ENCODE results near the gene SLC34A3. TPM values are rescaled to one million over a fixed set of nuclear protein-coding genes. Genes with fewer than 3 reads are reported as not detected.
A peak's percentile ranks its signal among the peaks of the same experiment; 100 is the strongest.

Gene SLC34A3
- total RNA-seq, 1 donor from 2014 or later, result not detected

DNA sequence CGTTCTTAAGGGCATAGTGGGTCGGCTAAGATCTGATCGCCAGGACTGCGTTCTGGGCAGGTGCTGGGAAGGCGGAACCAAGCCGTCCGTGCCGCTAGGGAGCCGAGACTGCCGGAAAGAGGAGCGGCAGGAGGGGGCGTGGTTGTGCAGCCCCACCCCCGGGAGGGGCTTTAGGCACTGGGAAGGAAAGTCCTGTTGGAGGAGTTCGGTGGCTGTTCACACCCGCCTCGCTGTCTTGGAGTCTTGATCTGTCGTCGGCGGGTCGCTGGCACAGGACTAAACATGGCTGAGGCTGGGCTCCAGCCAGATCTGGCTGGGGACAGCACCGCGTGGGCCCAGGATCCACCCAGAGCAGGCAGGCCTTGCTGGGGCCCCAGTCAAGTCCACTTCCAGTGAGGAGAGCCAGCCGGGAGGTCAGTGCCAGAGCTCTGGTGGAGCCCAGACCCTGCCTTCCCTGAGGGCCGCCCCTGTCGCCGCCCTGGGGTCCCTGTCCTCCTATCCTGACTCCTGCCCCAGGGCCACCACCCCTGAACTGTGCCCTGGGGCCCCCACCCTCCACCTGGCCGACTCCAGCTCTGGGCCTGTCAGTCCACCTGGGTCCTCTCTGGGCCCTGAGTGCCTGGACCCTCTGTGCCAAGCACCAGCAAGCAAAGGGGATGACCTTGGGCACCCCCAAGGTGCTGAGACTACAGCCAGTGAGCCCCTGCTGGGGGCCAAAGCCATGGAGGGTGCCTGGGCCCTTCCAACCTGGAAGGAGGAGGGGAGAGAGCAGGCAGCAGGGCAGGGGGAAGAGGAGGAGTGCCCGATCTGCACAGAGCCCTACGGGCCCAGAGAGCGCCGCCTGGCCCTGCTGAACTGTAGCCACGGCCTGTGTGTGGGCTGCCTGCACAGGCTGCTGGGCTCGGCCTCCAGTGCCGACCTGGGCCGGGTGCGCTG lies 13.2 kb upstream of the SLC34A3 start:
- no peak for DNase-seq

DNA sequence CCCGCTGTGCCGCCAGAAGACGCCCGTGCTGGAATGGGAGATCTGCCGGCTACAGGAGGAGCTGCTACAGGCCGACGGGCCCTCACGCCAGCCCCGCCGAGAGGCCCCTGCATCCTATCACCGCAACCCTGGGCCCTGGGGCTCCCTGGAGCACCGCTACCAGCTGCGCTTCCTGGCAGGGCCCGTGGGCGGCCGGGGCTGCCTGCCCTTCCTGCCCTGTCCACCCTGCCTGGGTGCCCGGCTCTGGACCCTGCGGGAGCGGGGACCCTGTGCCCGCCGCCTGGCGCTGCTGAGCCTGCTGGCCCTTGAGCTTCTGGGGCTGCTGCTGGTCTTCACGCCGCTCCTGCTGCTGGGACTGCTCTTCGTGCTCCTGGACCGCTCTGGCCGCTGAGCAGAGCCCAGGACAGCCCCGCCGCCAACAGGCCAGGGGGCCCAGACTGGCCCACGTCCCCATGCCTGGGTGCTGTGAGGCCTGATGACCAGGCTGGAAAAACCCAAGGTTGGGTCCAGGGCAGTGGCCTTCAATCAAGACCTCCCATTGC lies 12.4 kb upstream of the SLC34A3 start:
- DNase-seq, result no peak

DNA sequence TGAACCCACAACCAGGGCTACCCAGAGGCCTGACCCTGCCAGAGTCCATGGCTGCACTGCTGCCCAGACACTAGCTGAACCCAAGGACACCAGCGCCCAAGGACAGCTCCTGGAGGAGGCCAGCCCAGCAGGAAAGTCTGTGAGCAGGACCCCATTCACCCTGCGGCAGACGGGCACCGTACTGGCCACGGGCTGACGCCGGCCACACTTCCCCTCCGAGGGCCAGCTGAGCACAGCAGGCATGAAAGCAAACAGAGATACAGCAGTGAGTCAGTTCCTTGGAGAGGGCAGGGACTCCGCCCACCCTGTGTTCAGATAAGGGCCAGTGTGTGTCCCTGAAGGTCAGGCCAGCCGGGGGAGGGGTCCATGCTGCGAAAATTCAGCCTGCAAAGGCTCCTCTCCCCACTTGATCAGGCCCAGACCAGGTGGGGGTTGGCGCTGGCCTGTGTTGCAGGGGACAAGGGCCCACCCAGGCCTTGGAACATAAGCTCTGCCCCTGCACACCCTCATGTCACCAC lies 11.9 kb upstream of the SLC34A3 start:
- DNase-seq, result no peak

DNA sequence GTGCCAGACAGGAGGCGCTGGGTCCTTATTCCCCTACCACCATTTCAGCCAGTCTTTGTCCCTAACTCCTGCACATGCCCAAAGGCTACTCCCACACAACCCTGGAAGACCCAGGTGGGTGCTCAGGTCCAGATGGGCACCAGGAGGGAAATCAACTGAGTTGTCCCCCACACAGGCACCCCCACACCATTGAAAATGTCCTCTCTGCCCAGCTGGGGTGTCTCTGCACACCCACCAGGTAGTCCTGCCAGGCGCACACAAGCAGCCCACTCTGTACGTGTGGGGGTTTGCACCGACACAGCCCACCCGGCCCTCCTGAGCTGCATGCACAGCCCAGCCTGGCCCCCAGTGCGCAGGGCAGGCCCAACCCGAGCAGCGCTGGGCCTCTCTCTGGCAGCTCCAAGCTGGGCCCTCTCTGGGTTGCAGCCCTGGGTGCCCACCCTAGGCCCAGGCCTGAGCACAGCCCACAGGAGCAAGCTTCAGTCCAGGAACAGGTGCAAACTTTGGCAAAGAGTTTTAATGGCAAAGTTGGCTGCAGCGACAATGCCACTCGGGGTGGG lies 10.9 kb upstream of the SLC34A3 start:
- no peak for DNase-seq

DNA sequence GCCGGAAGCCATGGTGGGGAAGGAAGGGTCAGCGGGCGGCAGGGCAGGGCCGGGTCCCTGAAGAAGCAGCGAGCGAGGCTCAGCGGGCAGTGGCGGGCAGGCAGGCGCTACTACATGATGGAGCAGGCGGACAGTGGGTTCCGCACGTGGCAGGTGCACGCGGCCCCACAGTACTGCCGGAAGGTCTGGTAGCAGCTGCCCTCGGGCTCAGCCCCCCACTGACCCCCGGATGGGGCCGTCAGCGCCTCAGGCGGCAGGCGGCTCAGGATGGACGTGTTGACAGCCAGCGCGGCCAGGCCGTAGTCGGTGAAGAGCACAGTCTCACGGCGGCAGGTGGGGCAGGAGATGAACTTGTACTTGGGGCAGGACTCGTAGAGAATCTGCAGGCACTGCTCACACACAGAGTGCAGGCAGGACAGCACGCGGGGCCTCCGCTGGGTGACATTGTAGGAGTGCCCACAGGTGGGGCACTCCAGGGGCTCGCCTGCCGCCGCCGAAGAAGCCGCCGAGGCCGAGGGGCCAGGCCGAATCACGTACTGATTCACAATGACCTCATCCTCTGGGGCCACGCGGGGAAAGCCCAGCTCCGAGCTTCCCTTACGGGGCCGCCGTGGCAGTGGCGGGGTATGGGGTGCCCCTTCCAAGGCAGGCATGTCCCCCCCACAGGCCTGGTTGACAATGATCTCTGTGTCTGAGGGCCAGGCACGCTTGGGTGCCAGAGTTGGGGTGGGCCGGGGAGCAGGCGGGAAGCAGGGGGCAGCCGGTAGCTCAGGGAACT lies 10.2 kb upstream of the SLC34A3 start:
- no peak for DNase-seq

DNA sequence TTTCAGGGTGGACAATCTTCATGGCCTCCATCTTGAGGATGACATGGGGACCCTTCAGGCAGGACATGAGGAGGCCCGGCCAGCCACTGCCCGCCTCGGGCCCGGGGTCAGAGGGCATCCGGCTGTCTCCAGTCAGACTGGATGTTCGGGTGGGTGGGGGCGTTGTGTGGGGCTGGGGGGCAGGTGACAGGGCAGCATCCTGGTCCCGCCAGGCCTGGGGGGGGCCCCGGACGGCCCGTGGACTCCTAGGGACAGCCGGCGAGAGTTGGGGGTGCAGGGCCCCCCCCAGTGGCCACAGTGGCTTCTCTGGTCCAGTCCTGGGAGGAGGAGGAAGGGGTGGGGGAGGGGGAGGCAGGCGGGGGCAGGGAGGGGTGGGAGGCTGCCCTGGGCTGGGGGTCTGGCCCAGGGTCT lies 9.6 kb upstream of the SLC34A3 start:
- no peak for DNase-seq

DNA sequence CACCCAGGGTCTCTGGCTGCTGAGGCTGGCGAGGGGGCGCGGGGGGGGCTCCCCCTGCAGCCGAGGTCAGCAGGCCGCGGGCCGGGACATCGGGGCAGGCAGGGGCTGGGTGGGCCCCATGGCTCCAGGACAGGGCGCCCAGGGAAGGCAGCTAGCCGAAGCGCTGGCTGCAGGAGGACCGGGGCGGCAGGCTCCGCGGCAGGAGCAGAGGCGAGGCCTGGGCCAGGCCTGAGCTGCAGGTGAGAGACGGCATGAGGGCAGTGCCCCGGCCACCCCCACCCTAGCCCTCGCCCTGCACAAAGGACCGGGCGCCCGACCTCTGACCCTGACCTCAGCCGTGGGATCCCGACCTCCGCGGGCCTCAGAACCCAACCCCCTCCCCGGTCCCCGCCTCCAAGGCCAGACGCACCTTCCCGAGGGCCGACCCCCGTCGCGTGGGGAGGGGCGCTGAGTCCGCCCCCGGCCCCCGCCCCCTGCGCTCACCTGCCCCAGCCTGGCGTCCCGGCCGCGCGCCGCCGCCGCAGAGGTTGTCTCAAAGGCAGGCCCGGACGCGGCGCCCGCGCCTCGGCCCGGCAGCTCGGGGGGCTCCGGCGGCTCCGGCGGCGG lies 9.1 kb upstream of the SLC34A3 start:
- no peak for DNase-seq

DNA sequence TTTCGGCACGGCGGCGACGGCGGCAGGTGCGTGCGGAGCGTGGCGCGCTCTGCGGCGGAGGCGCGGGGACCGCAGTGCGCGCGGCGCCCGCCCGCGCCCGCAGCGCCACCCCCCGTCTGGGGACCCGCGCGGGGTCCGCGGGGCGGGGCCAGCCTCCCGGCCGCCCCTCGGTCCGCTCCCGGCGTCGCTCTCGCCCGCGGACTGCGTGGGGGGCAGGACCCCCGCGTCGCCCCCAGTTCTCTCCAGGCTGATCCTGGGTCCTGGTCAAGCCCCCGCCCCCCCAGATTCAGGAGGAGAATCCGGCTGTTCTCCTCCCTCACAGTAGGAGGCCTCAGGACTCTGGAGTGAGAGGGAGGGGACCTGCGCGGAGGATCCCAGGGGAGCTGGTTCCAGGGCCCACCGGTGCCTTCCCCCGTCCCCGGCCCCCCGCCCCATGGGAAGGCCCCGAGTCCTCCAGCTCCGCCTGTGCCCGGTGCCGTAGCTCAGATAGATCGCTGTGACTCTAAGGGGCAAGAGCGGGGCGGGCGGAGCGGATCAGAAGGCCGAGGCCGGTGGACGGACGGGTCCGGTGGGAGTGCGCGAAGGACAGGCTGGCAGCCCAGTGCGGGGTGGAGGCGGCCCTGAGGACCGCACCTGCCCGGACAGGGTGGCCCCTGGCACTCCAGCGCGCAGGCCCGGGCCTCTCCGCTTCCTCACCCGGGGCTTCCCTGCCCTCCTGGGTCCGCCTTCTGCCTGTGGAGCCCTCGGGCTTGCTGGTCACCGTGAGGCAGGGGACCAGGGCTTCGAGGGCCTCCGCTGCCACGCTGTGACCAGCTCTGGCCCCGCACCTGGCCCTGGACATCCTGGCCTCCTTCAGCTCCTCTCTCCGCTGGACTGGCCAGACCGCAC lies 8.3 kb upstream of the SLC34A3 start, which contains the start of gene RNF208:
RNF208 (minus strand) TSS at position 51 of the 888 bp plus-strand sequence. CDS start 1,028 bp downstream, outside the sequence.
- no peak for DNase-seq

DNA sequence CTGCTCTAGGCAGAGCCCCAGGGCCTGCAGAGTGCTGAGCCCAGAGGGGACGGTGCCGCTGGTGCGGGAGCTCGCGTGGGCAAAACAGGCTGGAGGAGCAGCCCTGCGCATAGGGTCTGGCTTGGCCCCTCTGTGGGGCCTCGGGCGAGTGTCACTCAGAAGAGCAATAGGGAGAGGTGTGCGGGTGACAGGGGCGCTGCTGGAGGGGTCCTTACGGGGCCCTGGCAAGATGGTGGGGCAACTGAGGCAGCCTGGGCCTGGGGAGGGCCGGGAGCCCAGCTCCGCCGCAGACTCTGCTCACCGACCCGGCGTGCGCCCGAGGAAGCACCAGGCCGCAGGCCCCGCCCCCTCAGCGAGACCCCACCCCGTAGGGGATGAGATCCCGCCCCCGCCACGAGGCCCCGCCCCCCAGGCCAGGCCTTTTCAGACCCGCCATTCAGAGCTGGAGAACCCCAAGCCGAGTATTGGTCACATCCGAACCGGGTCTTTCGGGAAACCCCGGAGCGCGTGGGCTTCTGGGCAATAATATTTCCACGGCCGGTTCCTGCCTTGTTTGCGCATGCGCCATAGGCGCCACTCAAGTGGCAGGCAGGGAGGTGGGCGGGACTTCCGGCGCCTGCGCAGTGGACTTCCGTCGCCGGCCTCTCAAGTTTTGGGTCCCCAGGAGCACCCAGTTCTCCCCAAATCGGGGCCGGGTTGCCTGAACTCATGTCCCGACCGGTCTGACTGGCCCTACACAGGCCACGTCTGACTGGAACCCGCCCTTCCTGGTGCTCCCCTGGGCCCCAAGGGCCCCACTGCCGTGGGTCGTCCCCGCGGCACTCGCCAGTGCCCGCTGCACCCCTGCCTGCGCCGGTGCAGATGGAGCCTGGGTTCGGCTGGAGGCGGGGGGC lies 7.4 kb upstream of the SLC34A3 start:
- DNase-seq, result peak; percentile 96

DNA sequence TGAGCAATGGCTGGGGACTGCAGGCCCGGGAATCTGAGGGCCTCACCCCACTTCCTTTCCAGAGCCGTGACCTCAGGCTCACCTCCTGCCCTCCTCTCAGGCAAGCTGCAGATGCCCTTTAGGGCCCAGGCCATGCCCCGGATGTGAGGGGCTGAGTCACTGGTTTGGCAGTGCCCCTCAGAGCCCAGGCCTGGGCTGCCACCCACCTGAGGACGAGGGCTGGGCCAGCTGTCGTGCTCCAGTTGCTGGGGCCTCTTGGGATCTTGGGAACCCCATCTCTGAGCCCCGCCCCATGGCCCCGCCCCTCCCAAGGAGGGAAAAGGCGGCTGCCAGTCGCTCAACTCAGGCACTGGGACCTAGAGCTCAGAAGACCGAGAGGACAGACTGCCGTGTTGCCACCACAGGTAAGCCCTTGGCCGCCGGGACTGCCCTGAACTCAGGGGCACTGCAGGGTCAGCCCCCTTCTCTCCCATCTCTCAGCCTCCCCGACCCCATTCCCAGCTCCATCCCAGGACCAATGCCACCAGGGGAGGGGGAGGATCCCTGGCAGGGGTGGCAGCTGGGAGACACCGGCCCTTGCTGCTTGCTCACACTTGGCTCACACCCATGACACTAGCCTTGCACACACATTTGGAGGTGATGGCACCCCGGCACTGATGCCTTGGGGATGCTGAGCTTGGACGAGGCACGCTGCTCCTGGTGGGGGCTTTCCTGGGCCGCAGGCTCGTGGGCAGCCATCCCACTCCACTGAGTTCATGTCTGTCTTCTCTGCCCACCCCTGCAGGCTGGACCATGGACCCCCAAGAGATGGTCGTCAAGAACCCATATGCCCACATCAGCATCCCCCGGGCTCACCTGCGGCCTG lies 5.6 kb upstream of the SLC34A3 start, which contains the start of gene CYSRT1:
CYSRT1 (plus strand) TSS at position 345 of the 865 bp plus-strand sequence; CDS start at position 793, 448 bp downstream.
- DNase-seq, result no peak

DNA sequence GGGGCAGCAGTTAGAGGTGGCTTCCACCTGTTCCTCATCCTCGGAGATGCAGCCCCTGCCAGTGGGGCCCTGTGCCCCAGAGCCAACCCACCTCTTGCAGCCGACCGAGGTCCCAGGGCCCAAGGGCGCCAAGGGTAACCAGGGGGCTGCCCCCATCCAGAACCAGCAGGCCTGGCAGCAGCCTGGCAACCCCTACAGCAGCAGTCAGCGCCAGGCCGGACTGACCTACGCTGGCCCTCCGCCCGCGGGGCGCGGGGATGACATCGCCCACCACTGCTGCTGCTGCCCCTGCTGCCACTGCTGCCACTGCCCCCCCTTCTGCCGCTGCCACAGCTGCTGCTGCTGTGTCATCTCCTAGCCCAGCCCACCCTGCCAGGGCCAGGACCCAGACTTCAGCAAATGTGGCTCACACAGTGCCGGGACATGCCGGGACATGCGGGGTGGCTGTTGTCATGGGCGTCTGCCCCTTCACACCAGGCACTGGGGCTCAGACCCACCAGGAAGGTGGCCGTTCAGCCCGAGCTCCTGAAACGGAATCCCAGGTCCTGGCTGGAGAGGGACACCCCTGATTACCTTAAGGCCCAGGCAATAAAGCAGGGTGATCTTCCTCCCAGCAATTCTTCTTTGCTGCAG lies 4.9 kb upstream of the SLC34A3 start:
- no peak for DNase-seq

DNA sequence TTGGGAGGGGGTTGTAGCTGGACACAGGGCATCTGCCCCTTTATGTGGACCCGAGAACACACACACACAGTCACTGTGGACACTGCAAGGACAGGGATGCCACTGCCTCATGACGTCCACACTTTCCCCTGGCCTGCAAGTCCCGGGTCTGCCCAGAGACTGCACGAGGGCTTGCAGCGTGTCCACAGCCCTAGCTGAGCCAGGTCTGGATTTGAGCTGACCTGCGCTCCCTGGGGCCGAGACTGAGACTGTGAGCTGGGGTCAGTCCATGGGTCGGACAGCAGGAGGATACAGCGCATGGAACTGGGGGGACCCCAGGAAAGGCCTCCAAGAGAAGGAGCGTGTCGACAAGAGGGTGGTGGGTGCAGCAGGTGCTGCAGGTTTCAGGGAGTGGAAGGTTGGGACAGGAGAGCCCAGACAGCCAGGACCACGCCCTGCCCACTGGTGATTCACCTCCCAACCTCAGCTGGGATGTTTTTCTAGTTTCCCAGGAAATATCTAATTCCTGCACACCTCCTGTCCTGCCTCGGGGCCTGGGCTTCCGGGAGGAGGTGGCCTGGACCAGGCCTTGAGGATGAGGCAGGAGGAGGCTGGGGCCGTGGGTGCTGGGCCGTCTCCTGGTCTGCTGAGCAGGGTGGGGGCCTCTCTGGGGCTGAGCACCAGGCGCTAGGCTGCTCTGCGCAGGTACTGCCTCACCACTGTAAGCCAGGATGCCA lies 4.2 kb upstream of the SLC34A3 start:
- DNase-seq, result no peak

DNA sequence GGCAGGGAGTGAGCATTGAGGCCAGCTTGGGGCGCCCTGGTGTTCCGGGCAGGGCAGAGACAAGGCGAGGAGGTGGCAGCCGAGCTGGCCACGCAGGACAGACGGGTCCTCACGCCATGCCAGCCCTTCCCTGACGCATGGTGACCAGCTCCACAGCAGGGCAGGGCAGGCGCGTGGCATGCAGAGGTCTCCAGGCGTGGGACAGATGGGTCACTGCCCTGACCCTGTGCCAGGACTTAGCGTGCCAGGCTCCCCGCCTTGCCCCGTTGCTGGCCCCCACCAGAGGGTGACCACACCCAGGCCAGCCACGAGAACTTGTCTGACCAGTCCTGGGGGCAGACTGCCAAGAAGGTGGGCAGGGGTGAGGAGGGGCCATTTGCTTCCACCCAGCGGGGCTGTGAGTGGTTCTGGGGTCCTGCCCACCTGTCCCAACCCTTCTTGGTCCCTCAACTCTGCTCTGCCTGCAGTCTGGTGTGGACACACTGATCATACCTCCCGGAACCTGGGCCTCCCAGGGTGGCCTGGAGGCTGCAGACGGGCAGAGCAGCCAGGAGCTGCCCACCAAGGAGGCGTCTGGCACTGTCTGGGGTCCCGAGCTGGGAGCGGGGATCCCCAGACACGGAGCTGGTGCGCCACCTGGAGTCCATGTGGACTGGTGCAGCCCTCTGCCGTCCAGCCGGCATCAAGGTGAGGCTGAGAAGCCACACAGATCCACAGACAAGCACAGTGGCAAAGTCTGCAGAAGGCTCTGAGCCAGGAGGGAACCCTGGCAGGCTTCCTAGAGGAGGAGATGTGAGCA lies 3.4 kb upstream of the SLC34A3 start, which contains the start of gene RNF224:
RNF224 (plus strand) TSS at position 449 of the 799 bp plus-strand sequence. CDS start 834 bp downstream, outside the sequence.
- peak; percentile 47 for DNase-seq

DNA sequence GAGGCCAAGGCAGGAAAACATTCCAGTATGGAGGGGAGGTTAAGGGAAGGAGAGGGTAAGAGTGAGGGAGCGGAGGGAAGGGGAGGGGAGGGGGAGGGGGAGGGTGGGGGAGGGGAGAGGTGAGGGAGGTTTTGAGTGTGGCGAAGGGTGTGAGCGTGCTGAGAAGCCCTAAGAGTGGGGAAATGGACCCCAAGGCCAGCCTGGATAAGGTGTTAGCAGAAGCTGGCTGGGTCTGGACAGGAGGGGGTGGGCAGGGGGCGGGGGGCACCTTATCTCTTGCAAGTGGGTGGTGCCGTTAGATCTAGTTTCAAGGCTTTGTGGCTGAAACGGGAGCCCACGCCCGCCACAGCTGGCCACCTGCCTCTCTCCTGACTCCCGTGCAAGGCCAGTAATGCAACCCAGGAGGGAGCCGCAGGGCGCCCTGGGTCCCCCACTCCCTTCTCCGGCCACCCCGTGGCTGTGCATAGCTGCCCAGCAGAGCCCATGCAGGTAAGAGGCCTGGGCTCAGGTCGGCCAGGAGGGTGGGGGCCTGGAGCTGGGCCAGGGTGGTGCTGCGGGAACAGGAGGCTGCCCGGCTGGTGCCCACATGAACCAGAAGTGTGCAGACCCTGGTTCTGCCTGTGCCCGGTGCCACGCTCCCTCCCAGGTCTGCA lies 2.7 kb upstream of the SLC34A3 start:
- DNase-seq, result no peak

DNA sequence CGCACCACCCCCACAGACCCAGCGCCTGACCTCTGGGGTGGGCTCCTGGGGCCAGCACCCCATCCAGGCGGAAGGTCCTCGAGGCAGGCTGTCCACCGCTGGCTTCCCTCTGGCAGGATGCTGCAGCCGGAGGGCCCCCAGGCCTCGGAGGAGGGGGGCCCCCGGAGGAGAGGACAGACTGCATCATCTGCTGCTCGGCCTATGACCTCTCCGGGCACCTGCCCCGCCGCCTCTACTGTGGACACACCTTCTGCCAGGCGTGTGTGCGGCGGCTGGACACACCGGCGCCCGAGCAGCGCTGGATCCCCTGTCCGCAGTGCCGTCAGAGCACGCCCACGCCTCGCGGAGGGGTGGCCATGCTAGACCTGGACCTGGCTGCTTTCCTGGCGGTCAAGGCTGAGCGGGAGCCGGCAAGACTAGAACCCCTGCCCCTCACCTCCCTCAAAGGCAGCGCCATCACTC lies 2.2 kb upstream of the SLC34A3 start:
- DNase-seq, result no peak
